Stomach (tissue), 9 donors: Measurements from ENCODE around the gene NF1. TPM values are rescaled to one million over a fixed set of nuclear protein-coding genes. Genes with fewer than 3 reads are reported as not detected.

Source experiments
- DNase-seq, 2 donors: peaks; one replicate each; pipeline versions ENCODE4 v3.0.0 to v3.0.0-alpha.2; 2013 to 2019
- H3K27ac ChIP-seq, 5 donors: fragments of 200-600 bp in 4 of 5; sonication (generic) in 4 of 5; one replicate each; pipeline ENCODE4 v1.5.1; 2013 to 2019; ENCODE audit warnings: mild to moderate bottlenecking in 1 of 5, moderate library complexity in 1 of 5
- H3K27me3 ChIP-seq, 3 donors: fragments of 200-600 bp; sonication (generic); one replicate each; pipeline ENCODE4 v1.5.1; 2017 to 2019; ENCODE audit warnings: mixed run types in 1 of 3
- H3K36me3 ChIP-seq, 4 donors: fragments of 200-600 bp; sonication (generic); 1 replicate in 3 of 4; 2 replicates in 1 of 4; pipeline ENCODE4 v1.5.1; 2016 to 2019
- H3K4me1 ChIP-seq, 4 donors: fragments of 200-600 bp; sonication (generic); one replicate each; pipeline ENCODE4 v1.5.1; 2016 to 2019
- H3K4me3 ChIP-seq, 4 donors: fragments of 200-600 bp; sonication (generic) in 3 of 4; one replicate each; pipeline ENCODE4 v1.5.1; 2016 to 2019; ENCODE audit warnings: mild to moderate bottlenecking in 1 of 4
- H3K9me3 ChIP-seq, 4 donors: fragments of 200-600 bp; sonication (generic); one replicate each; pipeline ENCODE4 v1.5.1; 2016 to 2019
- EP300 ChIP-seq: sonication (generic); formaldehyde crosslinking; IDR thresholded peaks from one replicate; pipeline ENCODE4 v1.6.1; 2017; ENCODE audit warnings: antibody characterized with exemption
- POLR2A ChIP-seq, 4 donors: fragments of 450-650 bp; IDR thresholded peaks; one replicate each; pipeline ENCODE4 v1.6.1; 2016; ENCODE audit warnings: antibody characterized with exemption in 4 of 4, control low read depth in 2 of 4, mild to moderate bottlenecking in 1 of 4, moderate library complexity in 1 of 4
- POLR2AphosphoS5 ChIP-seq, 3 donors: sonication (generic); formaldehyde crosslinking; IDR thresholded peaks; one replicate each; pipeline ENCODE4 v1.6.1; 2016; ENCODE audit warnings: antibody characterized with exemption in 3 of 3
- WGBS, 5 donors: extraction: QIAGEN DNeasy Blood & Tissue Kit in 3 of 5; methylation state at CpG; one replicate each; pipeline versions ENCODE4 v1.1.5 to v1.1.7; 2013 to 2018; 5-methylcytosine and 5-hydroxymethylcytosine counted together
- intact Hi-C: fragments of 100-400 bp; cut with DNase I; formaldehyde crosslinking; loops from one replicate; pipeline ENCODE4 v1.15.1; 2023; ENCODE audit warnings: low total_unique reads
- polyA plus RNA-seq, 3 donors: library from polyadenylated mRNA; stranded (reverse); fragments of 200-250 nt; gene quantifications; one replicate each; pipeline ENCODE4 v1.2.3, GENCODE V29; 2013
- total RNA-seq, 5 donors: library from RNA; depleted of rRNA; stranded (reverse); fragments of >200 nt; gene quantifications; one replicate each; pipeline versions ENCODE4 v1.1.0 to v1.2.3, GENCODE V29; 2014 to 2016
- TF ChIP-seq, protein P1 (sequence below), 7 experiments: fragments of 450-650 bp in 4 of 7; fragments of 200-600 bp in 3 of 7; sonication (generic) in 3 of 7; IDR thresholded peaks; one replicate each; pipeline ENCODE4 v1.5.1; 2016 to 2019; ENCODE audit warnings: antibody characterized with exemption in 7 of 7, control low read depth in 2 of 7, mild to moderate bottlenecking in 1 of 7
- donor health status: healthy with polysubstance abuse.
- donor health status: Bipolar disorder and iron deficiency.
- donor health status: healthy.

NF1 gene
- total and polyA plus RNA-seq, 8 donors: 5.2 to 108 (median 50.5) TPM

DNA sequence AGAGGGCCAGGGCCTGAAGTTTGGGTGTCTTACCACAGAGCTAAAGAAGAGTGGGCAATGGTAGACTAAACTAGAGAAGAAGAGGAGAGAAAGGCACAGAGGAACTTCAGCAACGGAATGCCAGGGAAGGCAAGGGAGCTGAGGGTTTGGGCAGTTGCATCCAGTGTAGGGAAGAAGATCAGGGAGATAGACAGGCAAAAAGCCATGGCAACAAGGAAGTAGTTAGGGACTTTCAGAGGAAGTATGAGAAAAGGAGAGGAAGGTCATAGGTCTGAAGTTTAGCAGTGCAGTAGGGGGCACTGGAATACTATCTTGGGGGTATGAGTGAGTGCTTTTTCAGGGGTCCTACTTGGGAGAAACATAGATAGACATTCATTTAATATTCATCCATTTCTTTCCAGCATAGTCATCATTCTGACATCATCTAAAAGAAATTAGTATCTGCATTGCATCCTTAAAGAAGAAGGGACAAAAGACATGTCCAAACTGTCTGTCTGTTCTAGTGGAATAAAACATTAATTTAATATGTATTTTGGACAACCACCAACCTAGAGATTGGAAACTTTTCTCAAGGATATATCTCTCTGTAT lies 2.2 kb upstream of the NF1 start:
- no peak overlapping the region for H3K27ac ChIP-seq
- H3K27me3 ChIP-seq: no peaks in the 10 kb centered on the region
- 83 to 92% (median 85%) methylated on average over 1 of the region's 1 CpG for WGBS, 5 donors
- intact Hi-C loops: no loop called here
- H3K9me3 ChIP-seq: no peaks in the 10 kb centered on the region
- no peaks in the 10 kb centered on the region for H3K36me3 ChIP-seq
- DNase-seq: no peak
- peaks cover 0 to 29% (median 14%) of the 10 kb centered on the region in 4 donors for H3K4me1 ChIP-seq
- no peak for TF ChIP-seq POLR2A (IDR thresholded peaks at IDR 0.05)
- no peak for TF ChIP-seq EP300
- no peak for TF ChIP-seq POLR2AphosphoS5 (IDR thresholded peaks at IDR 0.05)
- TF ChIP-seq, protein P1, sequence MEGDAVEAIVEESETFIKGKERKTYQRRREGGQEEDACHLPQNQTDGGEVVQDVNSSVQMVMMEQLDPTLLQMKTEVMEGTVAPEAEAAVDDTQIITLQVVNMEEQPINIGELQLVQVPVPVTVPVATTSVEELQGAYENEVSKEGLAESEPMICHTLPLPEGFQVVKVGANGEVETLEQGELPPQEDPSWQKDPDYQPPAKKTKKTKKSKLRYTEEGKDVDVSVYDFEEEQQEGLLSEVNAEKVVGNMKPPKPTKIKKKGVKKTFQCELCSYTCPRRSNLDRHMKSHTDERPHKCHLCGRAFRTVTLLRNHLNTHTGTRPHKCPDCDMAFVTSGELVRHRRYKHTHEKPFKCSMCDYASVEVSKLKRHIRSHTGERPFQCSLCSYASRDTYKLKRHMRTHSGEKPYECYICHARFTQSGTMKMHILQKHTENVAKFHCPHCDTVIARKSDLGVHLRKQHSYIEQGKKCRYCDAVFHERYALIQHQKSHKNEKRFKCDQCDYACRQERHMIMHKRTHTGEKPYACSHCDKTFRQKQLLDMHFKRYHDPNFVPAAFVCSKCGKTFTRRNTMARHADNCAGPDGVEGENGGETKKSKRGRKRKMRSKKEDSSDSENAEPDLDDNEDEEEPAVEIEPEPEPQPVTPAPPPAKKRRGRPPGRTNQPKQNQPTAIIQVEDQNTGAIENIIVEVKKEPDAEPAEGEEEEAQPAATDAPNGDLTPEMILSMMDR (IDR thresholded peaks at IDR 0.05): no peak
- H3K4me3 ChIP-seq: no peak overlapping the region

DNA sequence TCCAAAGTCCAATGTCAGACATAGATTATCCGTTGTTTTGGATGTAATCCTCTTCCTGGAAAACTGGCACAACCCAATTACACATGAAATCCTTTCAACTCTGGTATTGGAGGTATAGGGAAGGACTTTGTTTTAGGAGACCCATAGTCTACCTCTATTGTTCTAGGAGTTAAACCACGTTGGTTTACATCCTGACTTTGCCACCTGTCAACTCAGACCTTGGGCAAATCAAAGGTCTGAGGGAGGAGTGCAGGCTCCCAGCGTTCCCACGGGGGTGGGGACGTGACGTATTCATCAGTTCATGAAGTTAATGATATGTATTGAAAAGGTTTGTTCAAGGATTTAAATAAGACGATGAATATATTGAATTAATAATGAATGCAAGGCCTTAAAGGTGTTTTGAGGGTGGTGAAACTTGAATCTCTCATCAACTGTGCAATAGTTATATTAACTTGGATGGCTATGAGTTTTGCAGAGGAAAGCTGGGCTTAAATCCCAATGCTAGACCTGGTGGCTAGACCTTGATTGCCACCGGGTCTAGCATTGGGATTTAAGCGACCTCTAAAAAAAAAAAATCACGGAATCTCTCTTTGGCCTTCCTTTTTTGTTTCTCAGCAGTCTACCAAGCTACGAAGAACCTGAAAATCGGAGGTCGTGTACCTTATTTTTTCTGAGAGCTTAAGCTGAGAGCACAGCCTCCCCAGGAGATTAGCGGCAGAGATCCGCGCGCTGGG lies 744 bp upstream of the NF1 start:
- Histone ChIP-seq H3K27ac (peak overlapping the region; percentile 77 to 97 (median 94)), H3K9me3 (no peaks in the 10 kb centered on the region), H3K4me1 (peaks cover 0 to 26% (median 14%) of the 10 kb centered on the region in 4 donors), H3K36me3 (no peaks in the 10 kb centered on the region), H3K4me3 (peak overlapping the region; percentile 81 to 100 (median 89)), H3K27me3 (no peaks in the 10 kb centered on the region)
- peak in 1 of 2 donors; percentile 62 for DNase-seq
- intact Hi-C loops: no loop called here
- TF ChIP-seq, protein P1 (IDR thresholded peaks at IDR 0.05): no peak
- TF ChIP-seq POLR2A (IDR thresholded peaks at IDR 0.05) (no peak), POLR2AphosphoS5 (IDR thresholded peaks at IDR 0.05) (no peak), EP300 (no peak)
- WGBS, 5 donors: 21 to 31% (median 23%) methylated on average over 17 of the region's 17 CpGs

DNA sequence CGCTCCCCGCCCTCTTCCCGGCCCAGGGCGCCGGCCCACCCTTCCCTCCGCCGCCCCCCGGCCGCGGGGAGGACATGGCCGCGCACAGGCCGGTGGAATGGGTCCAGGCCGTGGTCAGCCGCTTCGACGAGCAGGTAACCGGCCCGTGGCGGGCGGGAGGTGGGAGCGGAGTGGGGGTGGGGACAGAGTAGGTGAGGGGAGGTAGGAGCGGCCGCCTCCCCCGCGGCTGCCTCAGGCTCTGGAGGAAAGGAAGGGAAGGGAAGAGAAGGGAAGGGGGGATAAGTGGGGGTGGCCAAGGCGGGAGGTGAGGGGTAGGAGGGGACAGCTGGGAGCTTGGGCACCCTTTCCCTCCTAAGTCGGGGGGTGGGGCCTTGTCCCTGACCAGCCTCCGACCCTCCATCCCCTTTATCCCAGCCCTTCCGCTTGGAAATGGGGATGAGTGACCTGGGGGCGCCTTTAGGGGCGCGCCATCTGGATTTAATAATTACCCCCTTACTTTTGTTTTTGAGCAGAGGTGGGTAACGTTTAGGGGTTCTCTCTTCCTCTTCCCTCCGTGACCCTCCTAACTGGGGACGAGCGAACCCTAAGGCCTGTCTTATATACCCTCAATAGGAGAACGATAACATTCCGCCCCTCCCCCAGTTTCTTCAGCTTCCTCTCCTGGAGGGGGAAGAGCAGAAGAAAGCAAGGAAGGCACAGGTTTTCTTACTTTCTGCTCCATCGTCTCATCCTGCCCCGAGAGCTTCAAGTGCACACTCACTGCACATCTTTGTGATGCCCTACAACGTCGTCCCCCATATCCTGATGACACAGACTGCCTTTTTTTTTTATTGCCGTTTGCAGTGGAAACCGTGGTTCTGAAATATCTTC lies 694 bp downstream of the NF1 start:
- H3K36me3 ChIP-seq: no peaks in the 10 kb centered on the region
- intact Hi-C loops: no loop called here
- H3K9me3 ChIP-seq: no peaks in the 10 kb centered on the region
- no peak for TF ChIP-seq POLR2AphosphoS5 (IDR thresholded peaks at IDR 0.05)
- TF ChIP-seq POLR2A (IDR thresholded peaks at IDR 0.05): no peak
- no peaks in the 10 kb centered on the region for H3K27me3 ChIP-seq
- peak overlapping the region; percentile 81 to 100 (median 89) for H3K4me3 ChIP-seq
- peak; percentile 40 to 88 for DNase-seq
- H3K27ac ChIP-seq: peak overlapping the region; percentile 77 to 97 (median 94)
- WGBS, 5 donors: 0 to 1% (median 1%) methylated on average over 39 to 45 of the region's 45 CpGs
- peaks cover 0 to 26% (median 14%) of the 10 kb centered on the region in 4 donors for H3K4me1 ChIP-seq

DNA sequence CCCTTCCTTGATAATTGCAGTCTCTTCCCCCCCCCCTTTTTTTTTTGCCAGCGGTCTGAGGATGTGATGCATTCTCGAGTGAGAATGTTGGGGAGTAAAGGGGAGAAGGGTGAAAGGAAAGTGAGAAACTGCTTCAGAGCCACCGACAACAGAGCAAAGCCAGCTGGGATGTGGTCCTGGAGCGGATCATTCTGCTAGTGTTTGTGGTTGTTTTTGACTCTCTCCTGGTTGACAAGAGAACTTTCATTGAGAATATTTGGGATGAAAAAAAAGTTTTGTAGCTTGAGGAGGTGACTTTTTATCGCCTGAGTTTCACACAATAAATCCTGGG lies 1.3 kb downstream of the NF1 start:
- 6 to 14% (median 11%) methylated on average over 5 of the region's 5 CpGs for WGBS, 5 donors
- intact Hi-C loops: no loop called here
- Histone ChIP-seq H3K9me3 (no peaks in the 10 kb centered on the region), H3K4me1 (peaks cover 0 to 31% (median 16%) of the 10 kb centered on the region in 4 donors), H3K27ac (peak overlapping the region in 4 of 5 donors; percentile 92 to 97 (median 94)), H3K36me3 (no peaks in the 10 kb centered on the region), H3K4me3 (peak overlapping the region; percentile 81 to 100 (median 89)), H3K27me3 (no peaks in the 10 kb centered on the region)
- no peak for DNase-seq
- no peak for TF ChIP-seq POLR2AphosphoS5 (IDR thresholded peaks at IDR 0.05)
- no peak for TF ChIP-seq EP300
- TF ChIP-seq POLR2A (IDR thresholded peaks at IDR 0.05): no peak
- TF ChIP-seq, protein P1 (IDR thresholded peaks at IDR 0.05): no peak
